Kidney (tissue), 14 donors: ENCODE measurements around the gene CAMK1G. TPM values are rescaled to one million over a fixed set of nuclear protein-coding genes. Genes with fewer than 3 reads are reported as not detected.

Source experiments
- DNase-seq, 5 donors: peaks; one replicate each; pipeline ENCODE4 v3.0.0-alpha.2; 2013 to 2020
- FAIRE-seq: peaks from 2 replicates; lab custom pipeline; 2012; peaks lifted over from hg19 to GRCh38; lab: Jason Lieb, UNC
- H3K27ac ChIP-seq, 2 donors: one replicate each; pipeline ENCODE4 v1.7.0; 2013; ENCODE audit warnings: low read depth in 2 of 2, low read length in 2 of 2, inconsistent platforms in 1 of 2
- H3K27me3 ChIP-seq: one replicate; pipeline ENCODE4 v1.7.1; 2013; ENCODE audit warnings: low read length, inconsistent platforms; ENCODE audit not compliant: control insufficient read depth, insufficient read depth
- H3K36me3 ChIP-seq, 3 donors: one replicate each; pipeline versions ENCODE4 v1.7.0 to v1.7.1; 2013; ENCODE audit warnings: low read length in 3 of 3, control low read depth in 1 of 3, inconsistent platforms in 1 of 3; ENCODE audit not compliant: insufficient read depth in 3 of 3, control insufficient read depth in 2 of 3
- H3K4me1 ChIP-seq, 3 donors: one replicate each; pipeline versions ENCODE4 v1.7.0 to v1.7.1; 2013; ENCODE audit warnings: low read length in 3 of 3, inconsistent platforms in 1 of 3, low read depth in 1 of 3; ENCODE audit not compliant: control insufficient read depth in 2 of 3, insufficient read depth in 2 of 3
- H3K4me3 ChIP-seq, 3 donors: one replicate each; pipeline versions ENCODE4 v1.7.0 to v1.8.1; 2013; ENCODE audit warnings: low read length in 3 of 3, control low read depth in 1 of 3, inconsistent platforms in 1 of 3
- H3K9ac ChIP-seq, 3 donors: one replicate each; pipeline versions ENCODE4 v1.7.0 to v1.7.1; 2013; ENCODE audit warnings: low read length in 3 of 3, control low read depth in 1 of 3, inconsistent platforms in 1 of 3
- H3K9me3 ChIP-seq, 3 donors: one replicate each; pipeline versions ENCODE4 v1.7.0 to v1.7.1; 2013; ENCODE audit warnings: low read length in 3 of 3, control low read depth in 1 of 3, inconsistent platforms in 1 of 3; ENCODE audit not compliant: control insufficient read depth in 2 of 3, insufficient read depth in 1 of 3
- intact Hi-C: fragments of 100-400 bp; cut with DNase I; formaldehyde crosslinking; loops from one replicate; pipeline ENCODE4 v1.11.1; 2022
- polyA plus RNA-seq: library from polyadenylated mRNA; stranded (reverse); fragments of 350-450 nt; fragmentation: Illumina TruSeq; extraction: RNeasy Lipid Tissue Mini Kit (QIAGEN cat#74804); gene quantifications from one replicate; pipeline ENCODE4 v1.2.3, GENCODE V29; 2014; ENCODE audit warnings: low read depth, low replicate concordance; ENCODE audit not compliant: insufficient read depth
- total RNA-seq: library from RNA; stranded (reverse); fragmentation: NEBNext Ultra II Directional; extraction: Animal tissue kit (Norgen Biotek cat#: 25700); gene quantifications from one replicate; pipeline ENCODE4 v1.2.1, GENCODE V29; 2021
- TF ChIP-seq, protein P1 (sequence below): IDR thresholded peaks from 3 replicates; pipeline ENCODE4 v1.5.1; 2012; ENCODE audit warnings: mild to moderate bottlenecking, moderate library complexity, borderline replicate concordance; ENCODE audit not compliant: insufficient read depth; ENCODE audit errors: extremely low read depth
- donor health status: control.
- donor health status: control.
- donor health status: control.
- donor health status: control.
- donor health status: control.
- donor health status: DM: yes; HTN: yes; CAD: no.
- donor health status: Normal renal cell carcinoma (clear cell type).

Gene CAMK1G
- total and polyA plus RNA-seq, 2 donors from 2014 or later, result 1.4 to 5.5 TPM

- H3K36me3 ChIP-seq, result no peaks in the 10 kb centered on the region
- TF ChIP-seq, protein P1, sequence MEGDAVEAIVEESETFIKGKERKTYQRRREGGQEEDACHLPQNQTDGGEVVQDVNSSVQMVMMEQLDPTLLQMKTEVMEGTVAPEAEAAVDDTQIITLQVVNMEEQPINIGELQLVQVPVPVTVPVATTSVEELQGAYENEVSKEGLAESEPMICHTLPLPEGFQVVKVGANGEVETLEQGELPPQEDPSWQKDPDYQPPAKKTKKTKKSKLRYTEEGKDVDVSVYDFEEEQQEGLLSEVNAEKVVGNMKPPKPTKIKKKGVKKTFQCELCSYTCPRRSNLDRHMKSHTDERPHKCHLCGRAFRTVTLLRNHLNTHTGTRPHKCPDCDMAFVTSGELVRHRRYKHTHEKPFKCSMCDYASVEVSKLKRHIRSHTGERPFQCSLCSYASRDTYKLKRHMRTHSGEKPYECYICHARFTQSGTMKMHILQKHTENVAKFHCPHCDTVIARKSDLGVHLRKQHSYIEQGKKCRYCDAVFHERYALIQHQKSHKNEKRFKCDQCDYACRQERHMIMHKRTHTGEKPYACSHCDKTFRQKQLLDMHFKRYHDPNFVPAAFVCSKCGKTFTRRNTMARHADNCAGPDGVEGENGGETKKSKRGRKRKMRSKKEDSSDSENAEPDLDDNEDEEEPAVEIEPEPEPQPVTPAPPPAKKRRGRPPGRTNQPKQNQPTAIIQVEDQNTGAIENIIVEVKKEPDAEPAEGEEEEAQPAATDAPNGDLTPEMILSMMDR, result peak; percentile 77
- H3K4me3 ChIP-seq, result peak overlapping the region; percentile 4 to 47 (median 30)
These were observed 13.9 kb upstream of the CAMK1G start for GRCh38 chr1:209569455-209570207.

DNA sequence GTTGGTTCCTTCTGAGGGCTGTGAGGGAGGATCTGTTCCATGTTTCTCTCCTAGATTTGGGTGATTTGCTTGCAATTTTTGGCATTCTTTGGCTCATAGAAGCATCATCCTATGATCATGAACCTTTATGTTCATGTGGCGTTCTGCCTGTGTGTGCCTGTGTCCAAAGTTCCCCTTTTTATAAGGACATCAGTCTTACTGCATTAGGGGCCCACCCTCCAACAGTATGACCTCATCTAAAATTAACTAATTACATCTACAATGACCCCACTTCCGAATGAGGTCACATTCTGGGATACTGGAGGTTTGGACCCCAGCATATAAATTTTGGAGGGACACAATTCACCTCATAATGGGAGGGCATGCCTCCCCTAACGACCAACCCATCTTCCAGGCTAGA, 12.8 kb upstream of the CAMK1G start:
- no peak overlapping the region for H3K4me3 ChIP-seq
- H3K27me3 ChIP-seq, result no peaks in the 10 kb centered on the region
- intact Hi-C loops, result loop anchor here (10.0 kb wide), 1 partner anchor 54 kb away; no protein-coding TSS in a partner anchor
- DNase-seq, result no peak
- no peaks in the 10 kb centered on the region for H3K36me3 ChIP-seq
- TF ChIP-seq, protein P1, result no peak
- FAIRE-seq, result no peak
- no peak overlapping the region for H3K9ac ChIP-seq
- H3K27ac ChIP-seq, result no peak overlapping the region
- no peaks in the 10 kb centered on the region for H3K4me1 ChIP-seq
- no peaks in the 10 kb centered on the region for H3K9me3 ChIP-seq

More at GRCh38 chr1:209569455-209570207, 13.9 kb upstream of the CAMK1G start:
- H3K9ac ChIP-seq, result no peak overlapping the region
- intact Hi-C loops, result loop anchor here (10.0 kb wide), 1 partner anchor 55 kb away; no protein-coding TSS in a partner anchor
- no peaks in the 10 kb centered on the region for H3K9me3 ChIP-seq
- no peaks in the 10 kb centered on the region for H3K4me1 ChIP-seq
- H3K27ac ChIP-seq, result no peak overlapping the region
- H3K27me3 ChIP-seq, result no peaks in the 10 kb centered on the region
- DNase-seq (peak in 4 of 5 donors; percentile 78 to 89 (median 82)), FAIRE-seq (peak; percentile 50)

DNA sequence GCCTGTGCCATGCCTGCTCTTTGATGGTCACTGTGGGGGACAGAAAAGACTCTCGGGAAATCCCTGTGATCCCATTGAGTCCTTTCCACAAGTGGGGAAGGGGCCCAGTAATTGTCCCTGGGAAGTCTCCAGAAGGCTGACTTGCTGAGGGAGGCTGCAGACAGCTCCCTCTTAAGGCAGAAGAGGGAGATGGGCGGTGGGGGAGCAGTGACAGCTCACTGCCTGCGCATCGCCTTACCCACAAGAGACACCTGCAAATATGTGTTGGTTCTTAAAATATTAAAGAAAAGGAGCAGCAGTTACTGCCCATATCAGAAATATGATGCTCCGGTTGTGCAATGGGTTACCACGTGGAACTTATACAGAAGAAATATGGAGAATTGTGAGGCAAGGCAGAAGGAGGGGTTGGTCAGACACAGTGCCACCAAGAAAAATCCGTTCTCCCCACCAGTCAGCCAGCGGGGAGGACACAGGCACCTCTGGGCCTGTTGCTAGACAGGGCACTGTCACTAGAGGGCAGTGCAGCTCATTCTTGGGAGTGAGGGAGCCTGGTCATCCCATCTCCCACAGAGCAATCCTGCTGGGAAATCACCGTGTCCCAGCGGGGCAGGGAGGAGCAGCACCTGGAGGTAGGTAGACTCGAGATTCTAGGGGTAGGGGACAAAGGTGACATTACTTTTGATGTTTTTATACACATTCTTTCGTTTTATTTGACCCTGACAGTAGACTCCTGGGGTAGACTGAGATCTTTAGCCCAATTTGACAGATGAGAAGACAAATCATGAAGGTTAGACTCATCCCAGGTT, 6.9 kb upstream of the CAMK1G start:
- TF ChIP-seq, protein P1, result peak; percentile 96
- H3K4me1 ChIP-seq, result no peaks in the 10 kb centered on the region
- H3K9me3 ChIP-seq, result no peaks in the 10 kb centered on the region
- H3K36me3 ChIP-seq, result no peaks in the 10 kb centered on the region
- intact Hi-C loops, result loop anchor here (5.0 to 10.0 kb wide), 2 partner anchors 48 to 121 kb away; no protein-coding TSS in a partner anchor
- FAIRE-seq (no peak), DNase-seq (peak; percentile 80 to 89 (median 86))
- no peaks in the 10 kb centered on the region for H3K27me3 ChIP-seq
- H3K27ac ChIP-seq, result no peak overlapping the region
- H3K4me3 ChIP-seq, result no peak overlapping the region
- H3K9ac ChIP-seq, result no peak overlapping the region
